Right cardiac atrium (tissue), 5 donors: ENCODE results near the gene ZNF747. TPM values are rescaled to one million over a fixed set of nuclear protein-coding genes. Genes with fewer than 3 reads are reported as not detected.

Experiments
- ATAC-seq, 2 donors: fragments of 200-7000 bp; cut with Tn5 transposase; one replicate each; pipeline versions ENCODE4 v1.8.0 to v1.9.1; 2020; ENCODE audit warnings: moderate library complexity in 2 of 2, mild to moderate bottlenecking in 1 of 2
- DNase-seq, 3 donors: peaks; one replicate each; pipeline ENCODE4 v3.0.0-alpha.2; 2020
- H3K27ac ChIP-seq: one replicate; pipeline ENCODE4 v1.5.1; 2013; ENCODE audit warnings: mild to moderate bottlenecking, low read length, control low read depth, moderate library complexity
- H3K27me3 ChIP-seq: one replicate; pipeline ENCODE4 v1.6.1; 2013; ENCODE audit not compliant: control insufficient read depth, insufficient read depth
- H3K4me1 ChIP-seq: one replicate; pipeline ENCODE4 v1.6.1; 2013; ENCODE audit warnings: low read length; ENCODE audit not compliant: control insufficient read depth, insufficient read depth
- H3K4me3 ChIP-seq: one replicate; pipeline ENCODE4 v1.5.1; 2013; ENCODE audit warnings: low read length, control low read depth
- H3K9me3 ChIP-seq: one replicate; pipeline ENCODE4 v1.6.1; 2013; ENCODE audit warnings: low read length; ENCODE audit not compliant: control insufficient read depth
- WGBS: extraction: QIAGEN DNeasy Blood & Tissue Kit; methylation state at CpG from one replicate; pipeline ENCODE4 v1.1.7; 2013; 5-methylcytosine and 5-hydroxymethylcytosine counted together
- intact Hi-C, 4 donors: fragments of 100-400 bp; cut with DNase I; formaldehyde crosslinking; loops; one replicate each; pipeline versions ENCODE4 v1.11.0 to v1.14.0; 2022 to 2023
- long read RNA-seq, 4 donors: library from polyadenylated mRNA; unstranded; transcript quantifications; one replicate each; pipeline ENCODE4 v2.0.0, GENCODE V29; 2020 to 2021
- polyA plus RNA-seq: library from polyadenylated mRNA; stranded (reverse); fragments of 200-250 nt; gene quantifications from one replicate; pipeline ENCODE4 v1.2.3, GENCODE V29; 2013
- total RNA-seq, 4 donors: library from RNA; stranded (reverse); fragmentation: NEBNext Ultra II Directional; extraction: Animal tissue kit (Norgen Biotek cat#: 25700); gene quantifications; one replicate each; pipeline ENCODE4 v1.2.1, GENCODE V29; 2021
- donor health status: healthy with polysubstance abuse.
- donor health status: DM: no; HTN: yes; CAD: no.
- donor health status: DM: no; HTN: no; CAD: no.
- donor health status: DM: no; HTN: yes; CAD: no; lungs with severe emphysema.
- donor health status: DM: yes; HTN: yes; CAD: no.

The ZNF747 gene
- total RNA-seq = 10 to 100 TPM in 3 of 4 donors, 1 to 10 TPM in 1; 9.1 to 14.6 (median 12.6) TPM
- 10.3 TPM for polyA plus RNA-seq
- long read RNA-seq, donor 1, transcript ZNF747-202 (2 exons, 3,504 nt) = major isoform, 12 of 30 reads
- long read RNA-seq, donor 1, transcript ZNF747-201 (2 exons, 3,936 nt) = minor isoform, 6 of 30 reads
- long read RNA-seq, donor 1, partial matches to known transcripts = 0 of 30 reads
- long read RNA-seq, donor 1, other reads (novel, unspliced or antisense) = 9 of 30 reads
- long read RNA-seq, donor 2, partial matches to known transcripts = 0 of 9 reads
- long read RNA-seq, donor 2, other reads (novel, unspliced or antisense) = 3 of 9 reads
- long read RNA-seq, donor 3, transcript ZNF747-203 (3 exons, 1,511 nt) = minor isoform, 13 of 51 reads
- long read RNA-seq, donor 3, transcript ZNF747-201 (2 exons, 3,936 nt) = minor isoform, 11 of 51 reads
- long read RNA-seq, donor 3, transcript ZNF747-202 (2 exons, 3,504 nt) = major isoform, 22 of 51 reads
- long read RNA-seq, donor 3, partial matches to known transcripts = 0 of 51 reads
- long read RNA-seq, donor 3, other reads (novel, unspliced or antisense) = 5 of 51 reads
- long read RNA-seq, donor 4, transcript ZNF747-203 (3 exons, 1,511 nt) = minor isoform, 7 of 27 reads
- long read RNA-seq, donor 4, transcript ZNF747-202 (2 exons, 3,504 nt) = major isoform, 8 of 27 reads
- long read RNA-seq, donor 4, partial matches to known transcripts = 0 of 27 reads
- long read RNA-seq, donor 4, other reads (novel, unspliced or antisense) = 10 of 27 reads

DNA sequence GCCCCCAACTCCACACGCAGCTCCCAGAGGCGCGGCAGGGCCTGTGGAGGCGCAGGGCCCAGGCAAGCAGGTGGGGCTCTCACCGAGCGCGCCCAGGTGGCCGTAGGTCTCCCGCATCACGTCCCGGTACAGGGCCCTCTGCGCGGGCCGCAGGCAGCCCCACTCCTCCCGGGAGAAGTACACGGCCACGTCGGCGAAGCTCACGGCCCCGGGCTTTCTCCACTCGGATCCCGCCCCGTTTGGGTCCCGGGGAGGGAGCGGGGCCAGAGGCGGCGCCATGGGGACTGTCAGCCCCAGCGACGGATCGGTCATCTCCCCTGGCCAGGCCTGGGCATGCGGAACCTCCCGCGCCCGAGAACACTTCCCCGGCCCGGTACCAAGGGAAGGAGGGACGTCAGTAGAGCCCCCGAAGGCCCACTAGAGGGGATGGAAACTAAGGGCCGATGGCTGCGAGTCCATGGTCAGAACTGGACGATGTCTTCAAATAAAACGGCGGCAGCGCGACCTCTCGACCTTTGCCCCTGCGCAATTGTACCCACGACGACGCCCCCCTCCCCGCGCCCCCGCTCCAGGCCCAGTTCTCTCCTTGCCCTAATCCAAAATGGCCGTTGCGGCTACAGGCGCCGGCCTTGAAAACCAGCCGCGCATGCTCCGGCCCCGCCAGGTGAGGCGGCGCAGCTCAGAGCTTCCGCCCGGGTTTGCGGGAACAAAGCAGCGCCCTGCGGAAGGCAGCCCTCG, at the start of gene ZNF747:
TSS of gene ZNF747 (minus strand) at position 491 of the 738 bp plus-strand sequence. CDS start at position 312, 179 bp downstream.
- Histone ChIP-seq H3K27me3 (no peaks in the 10 kb centered on the region), H3K27ac (peak within 1 kb of the TSS; percentile 97), H3K4me3 (peak within 1 kb of the TSS; percentile 65), H3K4me1 (peaks cover 4% of the 10 kb centered on the region), H3K9me3 (no peaks in the 10 kb centered on the region)
- DNase-seq = peak; percentile 93 to 98 (median 97)
- ATAC-seq = peak; percentile 92 to 94
- intact Hi-C loops = loop anchor here in 3 of 4 donors (1.0 to 10.0 kb wide), 3 partner anchors 24 to 90 kb away; partner anchors contain the start of genes SEPHS2 (in 1 of the 3), ZNF764 (in 1 of the 3) and ZNF785 (in 1 of the 3)
- WGBS = under 1% methylated on average over 70 of the region's 70 CpGs

GRCh38 chr16:30582611-30583340, 48.1 kb upstream of the ZNF747 start:
- Histone ChIP-seq H3K27me3 (no peaks in the 10 kb centered on the region), H3K27ac (no peak overlapping the region), H3K9me3 (no peaks in the 10 kb centered on the region), H3K4me1 (no peaks in the 10 kb centered on the region), H3K4me3 (no peak overlapping the region)
- intact Hi-C loops = loop anchor here in 1 of 4 donors (10.0 kb wide), 1 partner anchor 48 kb away; the partner anchor contains the start of gene ZNF747
- 96% methylated on average over 48 of the region's 48 CpGs for WGBS
- DNase-seq (no peak), ATAC-seq (no peak)

- H3K4me3 ChIP-seq = no peak overlapping the region
- no peaks in the 10 kb centered on the region for H3K4me1 ChIP-seq
- no peaks in the 10 kb centered on the region for H3K9me3 ChIP-seq
- no peak for ATAC-seq
- no peak overlapping the region for H3K27ac ChIP-seq
- WGBS = 84% methylated on average over 7 of the region's 7 CpGs
- no peak for DNase-seq
- no peaks in the 10 kb centered on the region for H3K27me3 ChIP-seq
- intact Hi-C loops = loop anchor here in 1 of 4 donors (10.0 kb wide), 1 partner anchor 47 kb away; the partner anchor contains the start of gene ZNF747
These were observed 46.8 kb upstream of the ZNF747 start for GRCh38 chr16:30581457-30581856.

DNA sequence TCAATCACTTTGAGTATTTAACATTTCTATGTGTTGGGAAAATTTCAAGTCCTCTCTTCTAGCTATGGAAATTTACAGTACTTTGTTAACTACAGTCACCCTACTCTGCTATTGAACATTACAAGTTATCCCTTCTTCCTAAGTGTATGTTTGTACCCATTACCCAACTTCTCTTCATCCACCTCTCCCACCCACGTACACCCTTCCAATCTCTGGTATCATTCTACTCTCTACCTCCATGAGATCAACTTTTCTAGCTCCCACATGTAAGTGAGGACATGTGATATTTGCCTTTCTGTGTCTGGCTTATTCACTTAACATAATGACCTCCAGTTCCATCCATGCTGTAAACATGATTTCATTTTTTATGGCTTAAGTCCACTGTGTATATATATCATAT, 40.0 kb upstream of the ZNF747 start:
- Histone ChIP-seq H3K4me3 (no peak overlapping the region), H3K9me3 (no peaks in the 10 kb centered on the region), H3K4me1 (no peaks in the 10 kb centered on the region), H3K27ac (no peak overlapping the region), H3K27me3 (no peaks in the 10 kb centered on the region)
- DNase-seq (no peak), ATAC-seq (no peak)
- WGBS = 85% methylated on average over 1 of the region's 1 CpG
- intact Hi-C loops = no loop called here

DNA sequence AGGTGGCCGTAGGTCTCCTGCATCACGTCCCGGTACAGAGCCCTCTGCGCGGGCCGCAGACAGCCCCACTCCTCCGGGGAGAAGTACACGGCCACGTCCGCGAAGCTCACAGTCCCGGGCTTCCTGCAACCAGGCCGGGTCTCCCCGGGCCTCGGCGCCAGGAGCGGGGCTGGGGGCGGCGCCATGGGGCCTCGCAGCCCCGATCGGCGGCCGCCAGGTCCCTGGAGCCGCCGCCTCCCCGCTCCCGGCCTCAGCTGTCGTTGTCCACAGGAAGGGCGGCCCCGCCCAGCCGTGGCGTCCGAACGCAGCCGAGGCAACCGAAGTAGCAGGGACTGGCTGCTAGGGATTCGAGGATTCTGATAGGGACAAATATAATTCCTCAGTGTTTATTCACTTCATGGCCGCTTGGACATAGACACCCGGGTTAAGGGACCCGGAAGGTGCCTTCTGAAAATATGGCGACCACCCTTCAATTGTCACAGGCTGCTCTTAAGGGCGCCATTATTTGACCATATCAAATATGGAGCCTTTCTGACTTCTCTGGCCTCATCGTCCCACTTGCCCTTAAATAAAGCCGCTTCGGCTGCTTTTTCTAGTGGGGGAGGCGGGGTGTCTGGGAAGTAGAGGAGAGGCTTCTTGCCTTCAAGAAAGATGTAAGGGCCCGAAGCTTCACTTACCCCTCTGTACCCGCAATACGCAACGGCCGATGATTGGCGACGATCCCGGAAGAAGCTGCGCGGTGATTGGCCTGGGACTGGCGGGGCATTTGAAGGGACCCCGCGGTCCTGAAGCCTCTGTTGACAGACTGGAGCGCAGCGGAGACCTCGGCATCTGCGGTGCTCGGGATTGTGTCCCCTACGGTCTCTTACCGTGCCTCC, 37.0 kb upstream of the ZNF747 start, which contains the start of gene ZNF688:
TSS of gene ZNF688 (minus strand) at position 270 of the 878 bp plus-strand sequence. CDS start at position 185, 85 bp downstream.
- ATAC-seq = peak; percentile 92 to 94
- H3K9me3 ChIP-seq = no peaks in the 10 kb centered on the region
- peak within 1 kb of the TSS; percentile 97 for H3K27ac ChIP-seq
- DNase-seq = peak; percentile 96 to 98 (median 98)
- intact Hi-C loops = no loop called here
- no peaks in the 10 kb centered on the region for H3K4me1 ChIP-seq
- WGBS = under 1% methylated on average over 67 of the region's 67 CpGs
- peak within 1 kb of the TSS; percentile 66 for H3K4me3 ChIP-seq
- H3K27me3 ChIP-seq = no peaks in the 10 kb centered on the region

GRCh38 chr16:30570636-30571444, 36.2 kb upstream of the ZNF747 start:
- WGBS = 6% methylated on average over 22 of the region's 22 CpGs
- intact Hi-C loops = no loop called here
- Histone ChIP-seq H3K9me3 (no peaks in the 10 kb centered on the region), H3K4me1 (no peaks in the 10 kb centered on the region), H3K4me3 (peak overlapping the region; percentile 66), H3K27me3 (no peaks in the 10 kb centered on the region), H3K27ac (peak overlapping the region; percentile 97)
- ATAC-seq (peak; percentile 8 to 14), DNase-seq (peak; percentile 37 to 80 (median 75))

DNA sequence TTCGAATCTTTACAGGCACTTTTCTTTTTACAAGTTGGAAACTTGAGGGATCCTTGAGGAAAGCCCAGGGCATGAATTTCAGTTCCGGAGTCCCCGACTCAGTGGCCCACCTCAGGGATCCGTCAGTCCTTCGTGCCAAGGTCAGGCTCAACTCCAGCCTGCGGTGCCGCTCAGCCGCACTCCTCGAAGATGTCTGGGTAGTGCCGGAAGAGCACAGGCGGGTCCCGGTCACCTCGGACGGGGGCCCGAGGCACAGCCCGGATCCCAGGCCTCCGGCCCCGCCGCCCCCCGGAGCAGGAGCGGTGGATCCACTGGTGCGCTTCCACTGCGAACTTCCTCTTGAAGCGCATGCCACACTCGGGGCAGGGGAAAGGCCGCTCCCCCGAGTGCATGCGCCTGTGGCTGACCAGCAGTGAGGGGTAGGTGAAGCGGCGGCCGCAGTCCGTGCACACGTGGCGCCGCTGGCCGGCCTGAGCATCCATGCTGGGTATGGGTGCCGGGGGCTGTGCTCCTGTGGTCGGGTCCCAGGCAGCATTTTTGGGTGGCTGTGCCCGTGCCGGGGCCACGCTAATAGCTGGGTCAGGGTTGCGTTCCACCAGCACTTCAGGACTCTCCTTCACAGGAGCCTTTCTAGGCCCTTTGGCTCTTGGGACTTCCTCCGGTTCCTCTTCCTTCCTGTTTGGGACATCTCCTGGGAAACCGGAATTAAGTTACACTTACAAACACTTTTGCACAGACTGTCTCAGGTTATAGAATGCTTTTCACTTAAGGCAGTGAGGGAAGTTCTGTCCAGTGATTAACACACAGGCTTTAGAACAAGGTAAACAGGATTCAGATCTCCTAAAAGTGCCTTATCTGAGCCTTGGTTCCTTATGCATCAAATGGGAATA, 35.3 kb upstream of the ZNF747 start:
- DNase-seq = peak in 2 of 3 donors; percentile 27 to 67
- Histone ChIP-seq H3K4me3 (no peak overlapping the region), H3K27ac (no peak overlapping the region), H3K4me1 (no peaks in the 10 kb centered on the region), H3K27me3 (no peaks in the 10 kb centered on the region), H3K9me3 (no peaks in the 10 kb centered on the region)
- 78% methylated on average over 44 of the region's 44 CpGs for WGBS
- intact Hi-C loops = no loop called here
- ATAC-seq = no peak

DNA sequence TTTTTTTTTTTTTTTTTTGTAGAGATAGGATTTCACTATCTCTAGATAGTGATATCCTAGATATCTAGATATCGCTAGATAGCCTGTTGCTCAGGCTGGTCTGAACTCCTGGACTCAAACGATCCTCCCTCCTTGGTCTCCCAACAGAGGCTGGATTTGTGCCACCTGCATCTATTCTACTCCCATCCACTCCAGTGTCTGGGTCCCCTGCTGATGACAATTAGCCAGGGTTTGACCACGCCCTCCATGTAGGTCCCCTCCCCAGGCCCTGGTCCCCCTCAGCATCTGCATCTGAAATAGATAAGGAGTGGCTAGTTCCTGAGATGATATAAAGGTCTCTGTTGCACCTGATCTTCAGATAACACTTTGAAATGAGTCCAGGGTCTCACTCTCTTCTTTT, 34.6 kb upstream of the ZNF747 start:
- Histone ChIP-seq H3K4me1 (no peaks in the 10 kb centered on the region), H3K27ac (no peak overlapping the region), H3K4me3 (no peak overlapping the region), H3K9me3 (no peaks in the 10 kb centered on the region), H3K27me3 (no peaks in the 10 kb centered on the region)
- intact Hi-C loops = no loop called here
- DNase-seq (no peak), ATAC-seq (no peak)
- WGBS = 96% methylated on average over 3 of the region's 3 CpGs
